Stimulated activated CD4-positive, alpha-beta T cell treated with anti-CD3 and anti-CD28 coated beads, Interleukin-1b, Interleukin-23, amount 100 ng/mL, for 4 hours (primary cell): ENCODE results near the gene RAB31.

ENCODE experiments used
- DNase-seq, 2 donors: peaks; one replicate each; pipeline ENCODE4 v3.0.0-alpha.2; 2020; ENCODE audit warnings: low read depth in 2 of 2

Gene RAB31

DNA sequence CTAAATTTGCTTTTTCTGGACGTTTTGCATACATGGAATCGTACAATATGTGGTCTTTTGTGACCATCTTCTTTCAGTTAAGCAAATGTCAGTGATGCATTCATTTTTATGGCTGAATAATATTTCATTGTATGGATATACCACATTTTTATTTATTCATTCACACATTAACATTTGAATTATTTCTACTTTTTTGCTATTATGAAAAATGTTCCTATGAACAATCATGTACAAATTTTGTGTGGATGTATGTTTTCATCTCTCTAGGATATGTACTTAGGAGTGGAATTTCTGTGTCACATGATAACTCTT, 110.3 kb downstream of the RAB31 start:
- DNase-seq, result no peak

DNA sequence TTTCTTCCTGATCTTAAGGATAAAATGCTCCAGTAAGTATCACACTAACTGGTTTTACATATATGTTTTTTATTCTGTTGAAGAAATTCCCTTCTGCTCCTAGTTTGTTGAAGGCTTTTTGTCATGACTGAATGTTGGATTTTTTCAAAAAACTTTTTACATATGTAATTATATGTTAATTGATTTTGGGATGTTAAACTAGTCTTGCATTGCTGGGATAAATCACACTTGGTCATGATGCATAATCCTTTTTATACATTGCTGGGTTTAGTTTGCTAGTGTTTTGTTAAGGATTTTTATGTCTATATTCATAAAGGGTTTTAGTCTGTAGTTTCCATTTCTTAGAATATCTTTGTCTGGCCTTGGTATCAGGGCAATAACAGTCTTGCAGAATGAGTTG, 112.0 kb downstream of the RAB31 start:
- DNase-seq, result no peak

DNA sequence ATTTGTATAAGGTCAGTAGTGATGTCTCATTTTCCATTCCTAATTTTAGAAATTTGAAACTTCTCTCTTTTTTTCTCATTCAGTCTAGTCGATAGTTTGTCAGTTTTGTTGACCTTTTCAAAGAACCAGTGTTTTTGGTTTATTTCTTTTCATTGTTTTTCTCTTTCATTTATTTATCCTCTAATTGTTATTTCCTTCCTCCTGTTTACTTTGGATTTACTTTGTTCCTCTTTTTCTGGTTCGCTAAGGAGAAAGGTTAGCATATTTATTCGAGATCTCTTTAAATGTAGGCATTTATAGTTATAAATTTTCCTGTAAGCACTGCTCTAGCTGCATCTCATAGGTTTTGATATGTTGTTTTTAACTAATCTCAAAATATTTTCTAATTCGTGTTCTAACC, 112.6 kb downstream of the RAB31 start:
- no peak for DNase-seq

DNA sequence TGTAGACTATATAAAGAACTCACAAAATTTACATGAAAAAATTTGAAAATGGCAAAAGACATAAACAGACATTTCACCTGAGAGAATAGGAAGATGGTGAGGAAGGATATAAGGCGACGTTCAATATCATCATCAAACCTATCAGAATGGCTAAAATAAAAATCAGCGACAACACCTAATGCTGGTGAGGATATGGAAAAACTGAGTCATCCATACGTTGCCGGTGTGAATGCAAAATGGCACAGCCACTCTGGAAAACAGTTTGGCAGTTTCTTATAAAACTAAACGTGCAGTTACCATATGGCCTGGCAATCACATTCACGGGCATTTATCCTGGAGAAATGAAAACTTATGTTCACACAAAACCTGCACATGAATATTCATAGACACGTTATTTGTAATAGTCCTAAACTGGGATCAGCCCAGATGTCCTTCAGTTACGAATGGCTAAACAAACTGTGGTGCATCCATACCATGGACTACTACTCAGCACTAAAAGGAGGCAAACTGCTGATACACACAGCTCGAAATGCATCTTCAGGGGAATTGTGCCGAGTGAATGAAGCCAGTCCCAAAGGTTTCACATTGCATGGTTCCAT, 114.6 kb downstream of the RAB31 start:
- DNase-seq, result no peak

DNA sequence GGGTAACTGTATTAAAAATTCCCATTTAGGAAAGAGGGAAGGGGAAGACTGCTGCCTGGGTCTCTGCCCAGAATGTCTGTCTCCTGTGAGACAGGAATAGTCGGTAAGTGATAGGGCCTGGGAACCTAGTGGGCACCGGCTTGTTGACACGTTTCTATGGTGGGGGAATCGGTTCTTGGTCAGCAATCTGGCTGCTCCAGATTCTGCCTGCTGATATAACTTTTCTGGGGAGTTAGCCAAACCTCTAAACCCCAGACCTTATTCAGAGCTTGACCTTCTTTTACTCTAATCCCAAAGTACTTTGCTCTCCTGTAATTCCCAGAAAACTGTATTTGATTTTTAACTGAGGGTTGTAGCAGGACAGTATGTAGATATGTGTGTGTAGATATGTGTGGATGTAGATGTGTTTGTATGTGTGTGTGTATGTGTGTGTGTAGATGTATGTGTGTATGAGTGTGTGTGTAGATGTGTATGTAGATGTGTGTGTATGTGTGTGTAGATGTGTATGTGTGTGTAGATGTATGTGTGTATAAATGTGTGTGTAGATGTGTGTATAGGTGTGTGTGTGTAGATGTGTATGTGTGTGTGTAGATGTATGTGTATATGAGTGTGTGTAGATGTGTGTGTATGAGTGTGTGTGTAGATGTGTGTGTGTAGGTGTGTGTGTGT, 115.8 kb downstream of the RAB31 start:
- no peak for DNase-seq

DNA sequence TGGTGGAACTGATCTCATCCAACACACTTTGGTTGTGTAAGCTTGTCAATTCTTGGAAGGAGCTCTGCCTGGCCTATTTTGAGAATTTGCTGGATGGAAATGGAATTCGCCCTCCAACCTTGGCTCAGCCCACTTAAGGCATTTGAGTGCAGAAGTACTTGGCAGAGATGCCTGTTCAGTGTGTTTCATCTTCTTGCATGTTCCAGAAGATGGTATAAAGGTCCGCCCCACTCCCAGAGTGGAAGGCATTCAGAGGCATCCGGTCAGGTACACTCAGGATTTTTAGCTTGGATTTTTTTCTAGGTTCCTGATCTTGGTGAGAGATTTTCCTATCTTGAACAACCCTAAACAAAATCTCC, 116.4 kb downstream of the RAB31 start:
- no peak for DNase-seq

DNA sequence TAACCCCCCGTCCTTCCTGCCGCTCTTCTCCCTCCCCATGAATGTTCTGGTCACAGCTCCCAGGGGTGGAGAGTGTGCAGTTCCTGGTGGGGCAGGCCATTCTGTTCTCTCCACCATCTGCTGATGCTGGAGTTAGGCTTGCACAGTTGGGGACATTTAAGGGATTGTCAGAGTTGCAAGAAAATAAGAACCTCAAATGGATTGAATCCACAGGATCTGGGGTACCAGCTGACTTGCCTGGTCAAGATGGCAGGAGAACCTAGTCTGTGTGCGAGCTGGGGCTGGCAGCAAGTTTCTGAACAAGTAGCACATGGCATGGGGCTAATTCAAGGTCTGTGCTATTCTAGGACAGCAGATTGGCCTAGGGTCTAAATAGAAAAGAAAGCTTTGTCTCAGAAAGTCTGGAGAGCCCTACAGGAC, 116.9 kb downstream of the RAB31 start:
- no peak for DNase-seq

DNA sequence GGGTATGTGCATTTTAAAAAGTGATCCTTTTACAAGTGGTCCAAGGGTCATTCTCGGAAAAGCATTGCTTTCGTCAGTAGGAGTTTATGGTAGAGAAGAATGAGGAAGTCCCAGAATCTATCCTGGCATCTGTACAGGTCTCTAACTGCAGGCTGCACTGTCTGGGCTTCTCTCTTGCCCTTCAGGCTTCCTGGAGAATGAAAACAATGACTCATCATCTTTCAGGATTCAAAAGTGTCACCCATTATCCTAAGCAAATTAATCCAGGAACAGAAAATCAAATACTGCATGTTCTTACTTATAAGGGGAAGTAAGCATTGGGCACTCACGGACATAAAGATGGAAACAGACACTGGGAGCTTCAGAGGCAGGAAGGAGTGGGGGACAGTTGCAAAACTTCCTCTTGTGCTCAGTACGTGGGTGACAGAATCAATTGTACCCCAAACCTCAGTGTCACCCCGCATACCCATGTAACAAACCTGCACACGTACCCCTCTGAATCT, 117.5 kb downstream of the RAB31 start:
- no peak for DNase-seq

DNA sequence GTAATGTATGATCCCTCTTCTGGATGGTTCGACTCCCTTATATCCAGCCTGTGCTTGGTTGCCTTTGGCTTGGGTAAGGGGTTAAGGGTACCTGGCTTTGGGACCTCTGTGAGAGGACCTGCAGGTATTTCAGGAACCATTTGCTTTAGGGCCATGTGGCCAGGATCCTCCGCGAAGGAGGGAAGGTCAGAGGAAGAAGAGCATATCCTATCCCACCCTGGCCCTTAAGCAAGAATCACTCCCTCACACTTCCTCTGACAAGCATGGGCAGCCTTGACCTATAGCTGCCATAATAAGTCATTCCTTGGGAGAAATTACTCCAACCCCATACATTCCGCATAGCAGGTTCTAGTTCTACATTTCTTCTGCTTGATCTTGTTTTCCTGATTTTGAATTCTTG, 118.6 kb downstream of the RAB31 start:
- no peak for DNase-seq

DNA sequence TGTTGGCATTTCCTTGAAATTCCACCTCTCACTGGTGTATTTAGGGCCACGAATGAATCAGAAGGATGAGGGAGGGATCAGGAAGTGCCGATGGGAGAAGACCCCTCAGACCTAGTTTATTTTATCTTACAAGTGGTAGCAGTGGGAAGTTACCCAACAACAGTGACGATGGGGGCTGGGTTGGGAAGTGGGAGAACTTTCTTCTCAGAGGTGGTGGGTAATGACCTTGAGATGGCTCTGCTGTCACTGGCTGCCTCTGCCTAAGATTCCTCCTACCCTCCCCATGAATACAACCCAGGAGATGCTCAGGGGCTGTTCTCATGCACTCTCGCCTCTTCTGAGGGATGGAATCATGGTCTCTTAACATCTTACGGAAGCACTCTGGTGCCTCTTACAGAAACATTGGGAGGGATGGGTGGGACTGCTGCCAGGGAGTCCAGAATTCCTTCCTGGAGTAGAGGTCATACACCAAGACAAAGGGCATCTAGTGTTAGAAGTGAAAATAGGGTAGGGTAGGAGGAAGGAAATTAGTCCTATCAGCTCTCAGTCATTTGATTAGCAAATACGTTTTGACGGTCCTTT, 119.2 kb downstream of the RAB31 start:
- no peak for DNase-seq

DNA sequence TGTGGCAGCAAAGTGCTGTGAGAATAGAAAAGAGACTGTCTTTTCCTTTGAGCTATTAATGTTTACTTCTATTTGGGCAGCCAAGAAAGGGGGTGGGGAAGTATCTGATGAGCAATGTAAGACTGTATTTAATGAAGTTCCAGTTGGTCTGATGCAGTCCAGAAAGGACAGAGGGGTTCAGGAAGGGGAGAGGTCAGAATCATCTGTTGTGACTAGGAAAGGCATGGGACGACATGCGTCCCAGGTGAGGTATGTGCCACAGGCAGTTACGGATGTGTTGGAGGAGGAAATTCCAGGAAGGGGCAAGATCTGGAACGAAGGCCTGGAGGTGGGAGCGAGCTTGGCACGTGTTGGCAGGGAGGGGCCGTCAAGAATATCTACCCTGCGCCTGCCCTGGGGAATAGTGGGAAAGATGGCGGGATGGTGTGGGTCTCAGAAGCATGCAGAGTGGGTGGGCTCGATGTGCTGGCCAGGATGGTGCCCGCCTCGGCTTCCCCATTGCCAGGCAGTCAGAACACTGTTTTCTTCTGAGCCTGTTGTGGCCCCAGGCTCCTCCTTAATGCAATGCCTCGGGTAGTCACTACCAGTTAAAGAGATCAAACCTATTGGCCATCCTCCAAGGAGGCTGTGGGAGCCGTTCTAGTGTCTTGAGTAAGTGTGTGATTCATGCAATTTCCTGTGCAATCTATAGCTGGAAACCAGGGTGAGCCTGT, 119.8 kb downstream of the RAB31 start:
- DNase-seq, result no peak

DNA sequence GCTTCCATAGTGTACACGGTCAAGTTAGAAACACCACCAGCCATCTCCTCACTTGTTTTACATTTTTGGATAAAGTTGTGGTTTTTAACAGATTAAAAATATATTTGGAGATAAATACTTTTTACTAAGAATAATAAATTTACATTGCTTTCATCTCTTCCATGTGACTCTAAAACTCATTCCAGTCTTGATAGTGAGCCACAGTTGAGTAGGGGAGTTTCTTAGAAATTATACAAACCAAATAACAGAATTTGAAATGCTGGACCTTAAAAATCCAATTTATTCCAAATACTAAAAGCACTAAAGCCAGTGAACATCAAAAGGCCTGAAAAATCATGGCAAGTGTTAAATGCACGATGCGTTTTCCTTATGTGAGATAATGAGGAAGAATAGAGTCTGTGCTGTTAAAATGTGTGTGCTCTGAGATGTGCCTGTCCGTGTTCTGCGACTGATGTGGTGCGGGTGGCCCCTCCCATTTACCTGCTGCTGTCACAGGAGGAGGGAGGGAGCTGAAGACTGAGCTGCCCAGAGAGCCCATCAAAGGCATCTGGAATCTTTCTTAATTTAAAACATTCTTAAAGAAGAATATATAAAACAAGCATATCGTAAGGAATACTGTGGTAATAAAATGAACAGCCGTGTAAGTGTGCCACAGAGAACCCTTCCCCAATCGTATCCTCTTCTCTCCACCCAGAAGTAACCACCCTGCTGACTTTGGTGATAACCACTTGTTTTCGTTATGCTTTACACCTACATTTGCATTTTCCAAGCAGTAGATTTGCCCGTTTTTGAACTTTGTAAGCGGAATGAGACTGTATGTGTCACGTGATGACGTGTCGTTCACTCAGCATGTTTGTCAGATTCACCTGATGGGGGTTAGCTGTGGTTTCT, 120.7 kb downstream of the RAB31 start:
- DNase-seq, result no peak

DNA sequence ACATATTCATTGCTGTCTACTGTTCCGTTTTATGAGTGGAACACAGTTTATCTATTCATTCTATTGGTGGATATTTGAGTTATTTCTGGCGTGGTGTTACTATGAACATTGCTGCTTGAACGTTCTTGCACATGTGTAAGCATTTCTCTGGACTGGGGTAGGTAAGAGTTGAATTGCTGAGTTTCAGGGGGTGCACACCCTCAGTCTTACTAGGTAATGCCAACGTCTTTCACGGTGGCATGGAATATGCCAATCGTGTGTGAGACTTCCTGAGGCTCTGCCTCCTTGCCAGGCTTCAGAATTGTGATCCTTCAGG, 121.3 kb downstream of the RAB31 start:
- no peak for DNase-seq

DNA sequence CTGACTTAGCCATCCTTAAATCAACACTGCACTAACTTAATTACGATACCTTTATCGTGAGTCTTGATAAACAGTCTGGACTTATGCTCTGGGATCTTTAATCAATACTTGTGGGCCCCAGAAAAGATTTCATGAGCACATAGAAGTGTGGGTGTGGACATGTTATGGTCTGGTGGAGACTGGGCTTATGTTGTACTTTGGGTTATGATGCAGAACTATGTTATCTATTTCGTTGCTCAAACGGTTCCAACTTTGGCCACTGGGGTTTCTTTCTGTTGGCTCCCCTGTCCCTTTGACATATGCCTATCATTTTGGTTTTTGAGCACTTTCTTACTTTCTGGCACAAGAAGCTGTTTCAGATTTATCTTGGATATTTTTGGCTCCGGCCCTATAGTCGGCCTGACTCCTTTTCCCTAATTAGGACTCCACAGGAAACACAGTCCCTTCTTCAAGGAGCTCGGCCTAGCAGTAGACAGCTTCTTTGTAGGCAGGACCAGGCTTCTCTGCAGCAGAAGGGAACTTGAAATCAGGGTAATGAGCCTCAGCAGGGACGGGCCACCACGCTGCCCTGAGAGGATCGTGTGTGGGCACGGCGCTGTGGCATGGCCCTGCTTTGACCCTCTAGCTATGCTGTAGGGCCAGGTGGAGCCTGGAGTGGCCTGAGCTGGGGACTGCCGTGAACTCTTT, 123.1 kb downstream of the RAB31 start:
- no peak for DNase-seq

DNA sequence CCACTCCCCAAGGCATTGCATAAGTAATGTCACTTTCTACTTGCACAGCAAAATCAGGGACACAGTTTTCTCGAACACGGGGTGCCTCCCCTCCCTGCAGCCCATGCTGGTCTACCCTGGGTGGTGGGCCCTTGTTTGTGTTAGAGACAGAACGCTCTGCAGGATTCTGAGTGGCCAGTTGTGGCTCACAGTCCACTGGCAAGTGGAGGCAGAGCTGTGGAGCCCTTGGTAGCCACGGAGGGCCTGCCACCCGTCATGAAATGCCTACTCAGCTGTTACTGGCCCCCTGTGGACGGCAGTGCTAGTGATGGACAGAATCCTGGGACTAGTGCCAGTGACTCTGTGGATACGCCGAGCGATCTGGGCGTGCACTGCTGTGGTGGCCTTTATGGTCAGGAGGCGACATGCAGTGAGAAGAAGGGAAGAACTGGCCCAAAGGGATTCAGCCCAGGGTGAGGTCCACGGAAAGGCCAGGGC, 123.7 kb downstream of the RAB31 start:
- DNase-seq, result no peak

DNA sequence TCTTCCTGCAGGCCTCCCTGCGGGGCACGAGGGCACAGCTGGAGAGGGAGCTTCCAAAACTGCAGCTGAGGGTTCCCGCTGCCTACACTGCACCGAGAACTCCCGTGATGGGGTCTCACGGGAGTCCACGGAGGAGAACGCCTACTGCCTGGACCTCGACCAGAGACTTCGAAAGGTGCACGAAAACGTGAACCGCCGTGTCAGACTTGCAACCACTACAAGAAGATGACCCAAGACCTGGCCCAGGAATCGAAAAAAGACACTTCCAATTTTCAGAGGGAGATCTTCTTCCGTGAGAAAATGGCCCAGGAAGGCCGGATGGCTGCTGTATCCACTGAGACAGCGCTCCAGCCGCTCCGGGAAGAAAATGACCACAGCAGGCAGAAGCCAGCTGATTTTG, 124.8 kb downstream of the RAB31 start:
- no peak for DNase-seq

DNA sequence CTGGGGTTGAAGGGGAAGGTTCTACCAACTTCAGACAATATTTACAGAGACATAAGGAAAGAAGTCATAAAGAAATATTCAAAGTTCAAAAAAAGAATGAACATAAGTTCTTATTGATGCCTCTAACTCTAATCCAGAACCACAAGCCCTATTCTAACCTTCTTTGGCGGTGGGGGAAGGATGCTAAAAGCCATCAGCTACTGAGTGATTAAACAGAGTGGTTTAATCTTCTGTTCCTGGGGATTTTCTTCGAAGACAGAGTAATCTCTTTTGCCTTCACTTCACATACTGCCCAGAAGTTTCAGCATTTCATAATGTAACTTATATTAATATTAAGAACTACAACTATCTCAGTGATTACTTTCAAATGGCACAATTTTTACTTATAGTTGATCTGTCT, 126.5 kb downstream of the RAB31 start:
- no peak for DNase-seq

DNA sequence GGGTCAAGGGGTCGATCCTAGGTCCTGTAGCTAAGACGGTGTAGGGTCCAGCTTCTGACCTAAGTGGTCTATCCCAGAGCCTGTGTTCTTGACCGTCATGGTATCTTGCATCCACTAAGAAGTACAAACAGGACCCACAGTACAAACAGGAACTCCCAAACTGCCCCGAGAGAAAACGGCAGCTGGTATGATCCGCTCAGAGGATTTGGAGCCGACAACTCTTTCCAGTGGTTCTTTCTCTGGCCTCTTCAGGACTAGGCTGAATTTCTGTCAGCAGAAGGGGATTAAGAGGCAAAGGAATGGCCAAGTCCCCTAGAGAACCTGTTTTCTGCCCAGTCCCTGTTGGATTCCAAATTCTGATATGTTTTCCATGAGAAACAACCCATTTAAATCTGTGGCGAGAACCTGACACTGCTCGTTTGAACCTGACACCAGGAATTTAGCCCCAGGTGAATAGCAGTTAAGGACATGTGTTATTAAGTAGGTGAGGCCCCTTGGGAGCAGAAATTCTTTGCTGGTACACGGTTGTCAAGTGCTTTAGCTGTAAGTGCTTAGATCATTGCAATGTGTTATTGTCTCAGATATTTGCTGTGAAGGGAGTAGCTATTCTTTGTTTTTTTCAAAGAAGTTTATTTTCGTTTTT, 127.1 kb downstream of the RAB31 start:
- no peak for DNase-seq

DNA sequence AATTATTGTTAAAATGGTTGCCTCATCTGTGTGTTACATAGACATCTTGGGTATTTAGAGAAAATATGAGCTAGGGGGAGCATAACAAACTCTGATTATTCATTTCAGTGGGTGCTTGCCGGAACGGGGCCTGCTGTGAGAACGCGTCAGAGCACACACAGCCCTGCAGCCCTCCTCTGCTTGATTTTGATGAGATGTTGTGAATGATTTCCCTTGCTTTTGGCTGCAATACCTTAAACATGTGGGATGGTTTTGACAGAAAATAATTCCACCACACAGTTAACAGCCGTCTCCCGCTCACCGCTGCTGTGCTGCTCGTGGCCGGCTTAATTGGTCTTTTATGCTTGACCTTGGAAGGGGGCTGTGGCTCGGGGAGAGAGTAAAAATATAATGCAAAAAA, 127.7 kb downstream of the RAB31 start:
- DNase-seq, result no peak

DNA sequence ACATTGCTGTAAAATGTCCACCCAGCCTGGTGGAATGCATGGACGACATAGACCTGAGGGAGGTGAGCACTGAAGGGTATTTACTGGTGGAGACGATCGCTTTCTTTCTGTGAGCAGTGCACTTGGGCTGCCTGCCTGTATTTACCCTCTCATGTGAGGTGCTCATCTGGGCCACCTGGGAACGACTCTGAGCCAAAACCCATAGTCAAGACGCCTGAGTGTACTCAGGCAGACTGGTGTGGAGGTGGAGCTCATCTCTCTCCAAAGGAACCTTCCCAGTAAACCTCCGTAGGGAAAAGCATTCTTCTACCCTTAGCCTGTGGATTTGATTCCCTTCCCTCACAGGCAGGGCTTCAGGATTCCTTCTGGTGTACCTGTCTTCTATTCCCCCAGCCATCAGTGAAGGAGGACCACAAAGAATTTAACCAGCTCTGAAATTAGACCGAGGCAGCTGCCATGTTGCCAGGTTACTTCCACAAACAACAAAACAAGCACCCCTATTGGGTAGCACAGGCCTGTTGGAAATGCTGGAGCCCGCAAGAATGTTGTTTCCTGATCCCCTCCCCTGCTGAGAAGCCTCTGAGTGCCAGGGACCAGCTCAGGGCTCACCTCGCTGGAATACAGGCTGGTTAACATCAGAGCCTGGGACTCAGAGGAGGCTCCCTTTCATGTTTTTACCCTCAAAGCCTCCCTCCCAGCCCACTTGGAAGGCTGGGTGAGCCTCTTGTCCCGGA, 130.2 kb downstream of the RAB31 start:
- no peak for DNase-seq
